Psoas muscle (tissue), 8 donors: ENCODE measurements around the gene KLHDC7A. TPM values are rescaled to one million over a fixed set of nuclear protein-coding genes. Genes with fewer than 3 reads are reported as not detected.

Experiments used
- ATAC-seq, 4 donors: fragments of 200-7000 bp; cut with Tn5 transposase; one replicate each; pipeline ENCODE4 v1.9.1; 2020; ENCODE audit warnings: moderate library complexity in 3 of 4, mild to moderate bottlenecking in 2 of 4
- DNase-seq, 2 donors: peaks; one replicate each; pipeline ENCODE4 v3.0.0-alpha.2; 2020
- H3K27ac ChIP-seq: fragments of 200-600 bp; one replicate; pipeline ENCODE4 v1.8.0; 2022
- H3K27me3 ChIP-seq, 3 donors: fragments of 200-600 bp in 1 of 3; one replicate each; pipeline versions ENCODE4 v1.6.1 to v1.8.0; 2013 to 2022; ENCODE audit warnings: low read length in 2 of 3, mild to moderate bottlenecking in 2 of 3, moderate library complexity in 1 of 3; ENCODE audit not compliant: insufficient read depth in 3 of 3
- H3K36me3 ChIP-seq, 2 donors: fragments of 200-600 bp in 1 of 2; one replicate each; pipeline versions ENCODE4 v1.6.1 to v1.8.0; 2013 to 2022; ENCODE audit warnings: low read depth in 1 of 2, mild to moderate bottlenecking in 1 of 2, moderate library complexity in 1 of 2; ENCODE audit not compliant: insufficient read depth in 1 of 2
- H3K4me1 ChIP-seq: fragments of 200-600 bp; one replicate; pipeline ENCODE4 v1.8.0; 2022
- H3K4me3 ChIP-seq: fragments of 200-600 bp; one replicate; pipeline ENCODE4 v1.8.0; 2022; ENCODE audit warnings: mild to moderate bottlenecking
- H3K9me3 ChIP-seq: fragments of 200-600 bp; one replicate; pipeline ENCODE4 v1.8.0; 2022
- WGBS, 3 donors: extraction: QIAGEN DNeasy Blood & Tissue Kit; methylation state at CpG; one replicate each; pipeline versions ENCODE4 v1.1.6 to v1.1.7; 2013; 5-methylcytosine and 5-hydroxymethylcytosine counted together
- intact Hi-C, 2 donors: fragments of 100-400 bp; cut with DNase I; formaldehyde crosslinking; loops; one replicate each; pipeline versions ENCODE4 v1.11.0 to v1.14.2; 2022
- polyA plus RNA-seq, 3 donors: library from polyadenylated mRNA; stranded (reverse); fragments of 200-250 nt; gene quantifications; one replicate each; pipeline ENCODE4 v1.2.3, GENCODE V29; 2013
- total RNA-seq, 4 donors: library from RNA; stranded (reverse); fragmentation: NEBNext Ultra II Directional in 2 of 4; extraction: Animal tissue kit (Norgen Biotek cat#: 25700) in 2 of 4; gene quantifications; one replicate each; pipeline versions ENCODE4 v1.2.1 to v1.2.4, GENCODE V29; 2021 to 2023
- TF ChIP-seq, protein P1 (sequence below): fragments of 200-600 bp; IDR thresholded peaks from one replicate; pipeline ENCODE4 v1.8.0; 2022; ENCODE audit warnings: antibody characterized with exemption
- donor health status: healthy with polysubstance abuse.
- donor health status: DM: no; HTN: no; CAD: no; lungs with moderate emphysema.
- donor health status: Bipolar disorder and iron deficiency.
- donor health status: healthy.
- donor health status: DM: yes; HTN: yes; CAD: no.
- donor health status: DM: no; HTN: no; CAD: no.
- donor health status: DM: no; HTN: no; CAD: no.
- donor health status: DM: yes; HTN: yes; CAD: no.

KLHDC7A gene
- total and polyA plus RNA-seq, 7 donors, result 0.01 TPM; not detected in 6

DNA sequence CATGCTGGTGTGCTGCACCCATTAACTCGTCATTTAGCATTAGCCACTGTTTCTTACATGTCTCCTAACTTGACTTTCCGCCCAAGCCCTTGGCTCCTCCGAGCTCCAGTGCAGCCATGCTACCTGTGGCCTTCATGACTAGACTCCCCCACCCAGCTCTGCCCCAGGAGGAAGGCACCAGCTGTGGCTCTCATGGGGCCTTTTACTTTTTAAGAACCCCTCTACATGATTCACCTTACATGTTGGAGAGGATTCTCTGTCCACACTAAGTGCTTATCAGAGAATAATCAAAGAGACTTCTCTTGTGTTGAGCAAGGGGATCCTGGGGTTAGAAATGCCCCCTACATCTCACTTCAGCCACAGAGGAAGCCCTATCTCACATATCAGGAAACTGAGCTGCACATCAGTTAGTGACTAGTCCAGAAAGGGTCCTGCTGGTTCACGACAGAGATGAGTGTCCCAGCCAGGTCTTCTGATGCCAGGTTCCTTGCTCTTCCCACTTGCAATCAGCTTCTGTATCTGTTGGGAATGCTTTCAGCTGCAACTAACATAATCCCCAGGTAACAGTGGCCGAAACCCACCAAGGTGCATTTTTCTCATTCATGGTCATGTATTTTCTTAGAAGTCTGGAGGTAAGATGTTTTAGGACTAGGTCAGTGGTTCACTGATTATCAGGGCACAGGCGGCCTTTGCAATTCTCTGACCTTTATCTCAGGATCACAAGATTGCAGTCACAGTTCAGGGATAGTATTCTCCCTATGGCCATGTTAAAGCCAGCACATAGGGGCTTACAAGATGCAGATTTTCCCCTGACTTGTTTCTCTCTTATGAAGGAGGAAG, 45.9 kb downstream of the KLHDC7A start:
- intact Hi-C loops, result no loop called here
- no peaks in the 10 kb centered on the region for H3K36me3 ChIP-seq
- TF ChIP-seq, protein P1, sequence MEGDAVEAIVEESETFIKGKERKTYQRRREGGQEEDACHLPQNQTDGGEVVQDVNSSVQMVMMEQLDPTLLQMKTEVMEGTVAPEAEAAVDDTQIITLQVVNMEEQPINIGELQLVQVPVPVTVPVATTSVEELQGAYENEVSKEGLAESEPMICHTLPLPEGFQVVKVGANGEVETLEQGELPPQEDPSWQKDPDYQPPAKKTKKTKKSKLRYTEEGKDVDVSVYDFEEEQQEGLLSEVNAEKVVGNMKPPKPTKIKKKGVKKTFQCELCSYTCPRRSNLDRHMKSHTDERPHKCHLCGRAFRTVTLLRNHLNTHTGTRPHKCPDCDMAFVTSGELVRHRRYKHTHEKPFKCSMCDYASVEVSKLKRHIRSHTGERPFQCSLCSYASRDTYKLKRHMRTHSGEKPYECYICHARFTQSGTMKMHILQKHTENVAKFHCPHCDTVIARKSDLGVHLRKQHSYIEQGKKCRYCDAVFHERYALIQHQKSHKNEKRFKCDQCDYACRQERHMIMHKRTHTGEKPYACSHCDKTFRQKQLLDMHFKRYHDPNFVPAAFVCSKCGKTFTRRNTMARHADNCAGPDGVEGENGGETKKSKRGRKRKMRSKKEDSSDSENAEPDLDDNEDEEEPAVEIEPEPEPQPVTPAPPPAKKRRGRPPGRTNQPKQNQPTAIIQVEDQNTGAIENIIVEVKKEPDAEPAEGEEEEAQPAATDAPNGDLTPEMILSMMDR, result no peak
- no peak overlapping the region for H3K4me3 ChIP-seq
- no peaks in the 10 kb centered on the region for H3K4me1 ChIP-seq
- H3K9me3 ChIP-seq, result no peaks in the 10 kb centered on the region
- DNase-seq (no peak), ATAC-seq (no peak)
- no peak overlapping the region for H3K27ac ChIP-seq
- peaks cover 2 to 32% (median 4%) of the 10 kb centered on the region in 3 donors for H3K27me3 ChIP-seq
- 78 to 81% (median 81%) methylated on average over 6 of the region's 6 CpGs for WGBS, 3 donors

DNA sequence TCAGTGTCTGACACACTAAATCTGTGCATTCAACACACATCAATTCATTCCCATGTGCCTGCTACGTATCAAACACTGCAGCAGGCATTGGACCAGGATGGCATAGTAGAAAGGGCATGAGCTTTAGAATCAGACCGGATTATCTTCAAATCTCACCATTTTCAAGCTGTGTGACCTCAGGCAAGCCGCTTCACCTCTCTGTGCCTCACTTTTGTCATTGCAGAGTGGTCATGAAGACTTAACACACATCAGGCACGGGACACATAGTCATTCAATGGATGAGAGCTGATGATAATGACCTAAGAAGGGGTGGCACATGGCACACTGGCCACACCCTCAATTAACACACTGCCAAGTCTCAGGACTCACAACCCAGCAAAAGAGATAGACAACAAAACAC, 46.8 kb downstream of the KLHDC7A start:
- 76 to 77% (median 77%) methylated on average over 4 of the region's 4 CpGs for WGBS, 3 donors
- Histone ChIP-seq H3K36me3 (no peaks in the 10 kb centered on the region), H3K4me1 (no peaks in the 10 kb centered on the region), H3K27ac (no peak overlapping the region), H3K4me3 (no peak overlapping the region), H3K9me3 (no peaks in the 10 kb centered on the region), H3K27me3 (peaks cover 2 to 36% (median 4%) of the 10 kb centered on the region in 3 donors)
- intact Hi-C loops, result no loop called here
- no peak for DNase-seq
- no peak for ATAC-seq
- TF ChIP-seq, protein P1, result no peak

DNA sequence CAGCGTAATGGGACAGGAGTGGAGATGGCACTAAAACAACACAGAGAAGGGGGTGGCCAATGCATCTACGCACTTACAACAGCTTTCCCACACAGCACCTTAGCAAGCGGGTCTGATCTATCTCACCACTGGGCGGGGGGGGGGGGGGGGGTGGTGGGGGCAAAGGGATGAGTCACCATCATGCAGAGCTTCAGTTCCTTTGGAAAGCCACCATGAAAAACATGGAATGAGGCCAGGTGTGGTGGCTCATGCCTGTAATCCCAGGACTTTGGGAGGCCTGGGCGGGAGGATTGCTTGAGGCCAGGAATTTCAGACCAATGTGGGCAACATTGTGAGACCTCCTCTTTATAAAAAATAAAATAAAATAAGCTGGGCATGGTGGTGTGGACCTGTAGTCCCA, 47.2 kb downstream of the KLHDC7A start:
- TF ChIP-seq, protein P1, result no peak
- 72 to 89% (median 85%) methylated on average over 5 of the region's 5 CpGs for WGBS, 3 donors
- H3K4me3 ChIP-seq, result no peak overlapping the region
- peaks cover 2 to 36% (median 4%) of the 10 kb centered on the region in 3 donors for H3K27me3 ChIP-seq
- no peak for DNase-seq
- no peaks in the 10 kb centered on the region for H3K36me3 ChIP-seq
- ATAC-seq, result no peak
- no peaks in the 10 kb centered on the region for H3K9me3 ChIP-seq
- no peaks in the 10 kb centered on the region for H3K4me1 ChIP-seq
- no peak overlapping the region for H3K27ac ChIP-seq
- intact Hi-C loops, result no loop called here

DNA sequence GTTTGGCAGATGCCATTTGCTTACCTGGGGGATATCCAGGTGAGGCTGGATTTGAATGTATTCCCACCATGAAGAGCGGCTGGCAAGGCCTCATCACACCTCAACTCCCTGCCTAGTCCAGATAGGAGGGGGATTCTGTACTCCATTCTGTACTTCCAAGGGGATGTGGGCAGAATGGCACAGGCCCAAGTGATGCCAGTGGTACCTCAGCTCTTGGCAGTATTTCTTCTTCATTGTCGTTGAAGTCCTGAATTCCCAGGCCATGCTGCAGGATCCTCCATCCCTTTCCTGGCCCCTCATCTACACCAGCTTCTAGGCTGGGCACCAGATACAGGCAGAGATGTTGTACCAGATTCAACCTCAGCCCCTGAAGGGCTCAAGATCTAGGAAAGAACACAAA, 47.9 kb downstream of the KLHDC7A start:
- ATAC-seq, result no peak
- Histone ChIP-seq H3K4me1 (no peaks in the 10 kb centered on the region), H3K9me3 (no peaks in the 10 kb centered on the region), H3K4me3 (no peak overlapping the region), H3K27me3 (peaks cover 2 to 36% (median 4%) of the 10 kb centered on the region in 3 donors), H3K27ac (no peak overlapping the region), H3K36me3 (no peaks in the 10 kb centered on the region)
- WGBS, 3 donors, result 73 to 82% (median 79%) methylated on average over 2 of the region's 2 CpGs
- TF ChIP-seq, protein P1, result no peak
- intact Hi-C loops, result no loop called here
- DNase-seq, result no peak
